OCI-LY3 (cell line): ENCODE results near the gene CRNKL1.

Experiments used
- H2AFZ ChIP-seq: fragments of 200-600, 300-600 bp; shearing (Covaris generic); 2 replicates; pipeline ENCODE4 v1.6.0; 2014; ENCODE audit warnings: antibody characterized with exemption, low read depth, low read length
- H3K27ac ChIP-seq: fragments of 200-600, 300-600 bp; sonication (generic); 2 replicates; pipeline ENCODE4 v1.5.1; 2014; ENCODE audit warnings: mild to moderate bottlenecking, low read length, moderate library complexity, mixed read lengths
- H3K27me3 ChIP-seq: fragments of 200-600, 300-600 bp; sonication (generic); 2 replicates; pipeline ENCODE4 v1.6.1; 2014; ENCODE audit warnings: low read depth, low read length, mixed read lengths
- H3K36me3 ChIP-seq: fragments of 200-600, 300-600 bp; sonication (generic); replicated peaks from 2 replicates; pipeline ENCODE3; 2014; ENCODE audit warnings: low read depth, low read length, mixed read lengths
- H3K4me1 ChIP-seq: fragments of 300-600, 200-600 bp; sonication (generic); 2 replicates; pipeline ENCODE4 v1.6.1; 2014; ENCODE audit warnings: low read length, mixed read lengths
- H3K4me2 ChIP-seq: fragments of 200-600, 300-600 bp; sonication (generic); 2 replicates; pipeline ENCODE4 v1.6.1; 2014; ENCODE audit warnings: low read length, mixed read lengths
- H3K4me3 ChIP-seq: fragments of 300-600, 200-600 bp; sonication (generic); 2 replicates; pipeline ENCODE4 v1.5.1; 2014; ENCODE audit warnings: antibody characterized with exemption, mild to moderate bottlenecking, low read length, moderate library complexity
- H3K79me2 ChIP-seq: fragments of 300-600, 200-600 bp; shearing (Covaris generic); 2 replicates; pipeline ENCODE4 v1.6.1; 2014; ENCODE audit warnings: mild to moderate bottlenecking, low read length, mixed read lengths
- H3K9ac ChIP-seq: fragments of 300-600, 200-600 bp; shearing (Covaris generic); 2 replicates; pipeline ENCODE4 v1.6.0; 2014; ENCODE audit warnings: mild to moderate bottlenecking, low read length, moderate library complexity
- H3K9me3 ChIP-seq: fragments of 200-600, 300-600 bp; shearing (Covaris generic); 2 replicates; pipeline ENCODE4 v1.6.1; 2014; ENCODE audit warnings: low read length, mixed read lengths; ENCODE audit not compliant: insufficient read depth
- H4K20me1 ChIP-seq: fragments of 200-600, 300-600 bp; sonication (generic); 2 replicates; pipeline ENCODE4 v1.6.1; 2016; ENCODE audit warnings: low read length, mixed read lengths; ENCODE audit not compliant: insufficient read depth
- EZH2phosphoT487 ChIP-seq: fragments of 200-600 bp; shearing (Covaris generic); IDR thresholded peaks from 2 replicates; pipeline ENCODE4 v1.6.1; 2018; ENCODE audit warnings: antibody characterized with exemption, mixed run types, low read depth
- TF ChIP-seq, protein P1 (sequence below): fragments of 200-600, 300-600 bp; sonication (generic); IDR thresholded peaks from 2 replicates; pipeline ENCODE4 v1.5.1; 2014; ENCODE audit warnings: antibody characterized with exemption, low read length, low read depth

Gene CRNKL1

DNA sequence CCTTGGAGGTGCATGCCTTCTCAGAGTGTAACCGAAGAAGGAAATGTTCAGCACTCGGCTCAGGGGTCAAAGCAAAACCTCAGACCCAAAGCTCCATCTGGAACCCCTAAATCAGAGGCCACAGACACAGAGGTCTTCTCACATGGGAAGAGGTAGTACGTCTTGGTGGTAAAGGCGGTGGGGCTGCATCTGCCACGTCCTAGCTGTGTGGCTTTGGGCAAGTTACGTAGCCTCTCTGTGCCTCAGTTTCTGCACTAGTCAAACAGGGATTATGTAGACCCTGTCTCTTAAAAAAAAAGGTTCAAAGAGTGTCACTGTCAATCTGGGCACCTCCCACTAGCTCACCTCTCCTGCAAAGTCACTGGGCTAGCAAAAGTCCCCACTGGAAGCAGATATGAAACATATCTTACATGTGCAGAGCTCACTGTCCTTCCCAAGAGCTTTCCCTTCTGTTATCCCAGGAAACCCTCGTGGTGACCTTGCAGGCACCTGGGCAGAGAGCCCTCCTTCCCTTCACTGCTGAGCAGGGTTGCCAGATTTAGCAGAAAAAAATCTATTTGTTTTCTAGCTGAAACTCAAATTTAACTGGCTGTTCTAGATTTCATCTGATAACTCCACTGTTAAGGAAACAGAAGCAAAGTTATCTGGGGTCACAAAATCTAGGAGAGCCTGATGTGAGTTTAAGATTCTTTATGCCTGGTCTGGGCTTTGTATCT lies 53.1 kb downstream of the CRNKL1 start:
- no peaks in the 10 kb centered on the region for H3K9me3 ChIP-seq
- no peak overlapping the region for H2AFZ ChIP-seq
- no peak overlapping the region for H3K4me2 ChIP-seq
- H3K4me3 ChIP-seq, result no peak overlapping the region
- no peaks in the 10 kb centered on the region for H3K36me3 ChIP-seq
- no peaks in the 10 kb centered on the region for H4K20me1 ChIP-seq
- H3K79me2 ChIP-seq, result no peaks in the 10 kb centered on the region
- 0 out of 2 replicates have a peak, but pooled peaks cover 10% of the 10 kb centered on the region for H3K27me3 ChIP-seq
- no peak overlapping the region for H3K27ac ChIP-seq
- no peaks in the 10 kb centered on the region; the same call in 1 of the 2 replicates for H3K4me1 ChIP-seq
- H3K9ac ChIP-seq, result no peak overlapping the region
- no peak for TF ChIP-seq EZH2phosphoT487
- TF ChIP-seq, protein P1, sequence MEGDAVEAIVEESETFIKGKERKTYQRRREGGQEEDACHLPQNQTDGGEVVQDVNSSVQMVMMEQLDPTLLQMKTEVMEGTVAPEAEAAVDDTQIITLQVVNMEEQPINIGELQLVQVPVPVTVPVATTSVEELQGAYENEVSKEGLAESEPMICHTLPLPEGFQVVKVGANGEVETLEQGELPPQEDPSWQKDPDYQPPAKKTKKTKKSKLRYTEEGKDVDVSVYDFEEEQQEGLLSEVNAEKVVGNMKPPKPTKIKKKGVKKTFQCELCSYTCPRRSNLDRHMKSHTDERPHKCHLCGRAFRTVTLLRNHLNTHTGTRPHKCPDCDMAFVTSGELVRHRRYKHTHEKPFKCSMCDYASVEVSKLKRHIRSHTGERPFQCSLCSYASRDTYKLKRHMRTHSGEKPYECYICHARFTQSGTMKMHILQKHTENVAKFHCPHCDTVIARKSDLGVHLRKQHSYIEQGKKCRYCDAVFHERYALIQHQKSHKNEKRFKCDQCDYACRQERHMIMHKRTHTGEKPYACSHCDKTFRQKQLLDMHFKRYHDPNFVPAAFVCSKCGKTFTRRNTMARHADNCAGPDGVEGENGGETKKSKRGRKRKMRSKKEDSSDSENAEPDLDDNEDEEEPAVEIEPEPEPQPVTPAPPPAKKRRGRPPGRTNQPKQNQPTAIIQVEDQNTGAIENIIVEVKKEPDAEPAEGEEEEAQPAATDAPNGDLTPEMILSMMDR, result no peak

- H2AFZ ChIP-seq, result no peak overlapping the region
- no peaks in the 10 kb centered on the region for H4K20me1 ChIP-seq
- H3K4me3 ChIP-seq, result no peak overlapping the region
- no peak overlapping the region for H3K27ac ChIP-seq
- no peak overlapping the region for H3K4me2 ChIP-seq
- H3K79me2 ChIP-seq, result no peaks in the 10 kb centered on the region
- H3K4me1 ChIP-seq, result peaks cover 3% of the 10 kb centered on the region
- H3K27me3 ChIP-seq, result 0 out of 2 replicates have a peak, but pooled peaks cover 5% of the 10 kb centered on the region
- no peaks in the 10 kb centered on the region for H3K9me3 ChIP-seq
- no peak overlapping the region for H3K9ac ChIP-seq
- no peaks in the 10 kb centered on the region for H3K36me3 ChIP-seq
- no peak for TF ChIP-seq EZH2phosphoT487
Observed at GRCh38 chr20:19996917-19997316, 55.3 kb downstream of the CRNKL1 start.

- H3K79me2 ChIP-seq, result no peaks in the 10 kb centered on the region
Observed at GRCh38 chr20:19996222-19996621, 56.0 kb downstream of the CRNKL1 start.

DNA sequence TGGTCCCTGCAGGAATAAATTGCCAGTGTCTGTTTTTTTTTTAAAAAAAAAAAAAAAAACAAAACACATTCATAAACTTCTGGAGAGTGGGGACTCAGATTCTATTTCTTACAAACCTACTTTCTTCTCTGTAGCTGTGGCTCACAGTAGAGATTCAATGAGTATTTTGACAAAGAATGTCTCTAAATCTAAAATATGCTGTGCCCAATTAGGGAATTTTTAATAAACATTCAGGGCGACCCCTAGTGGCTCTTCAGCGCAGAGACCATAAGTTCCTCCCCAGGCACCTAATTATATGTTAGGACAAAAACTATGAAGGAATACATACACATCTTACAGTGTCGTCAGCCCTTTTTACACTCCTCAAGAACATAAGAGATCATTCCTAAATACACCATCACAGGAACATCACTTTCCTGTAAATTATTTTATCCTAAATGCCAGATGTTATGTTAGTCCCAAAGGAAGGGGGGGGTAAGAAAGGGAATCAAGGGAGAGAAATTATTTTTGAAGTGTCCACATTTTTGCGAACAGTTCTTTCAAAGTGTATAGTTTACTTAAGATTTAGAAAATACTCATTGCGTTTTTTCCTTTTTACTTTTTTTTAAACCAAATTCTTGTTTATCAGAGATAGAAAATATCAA lies 56.9 kb downstream of the CRNKL1 start:
- H2AFZ ChIP-seq, result no peak overlapping the region
- H3K79me2 ChIP-seq, result no peaks in the 10 kb centered on the region
- no peak overlapping the region for H3K9ac ChIP-seq
- H4K20me1 ChIP-seq, result no peaks in the 10 kb centered on the region
- no peak overlapping the region for H3K4me3 ChIP-seq
- no peak overlapping the region for H3K4me2 ChIP-seq
- H3K4me1 ChIP-seq, result peaks cover 10% of the 10 kb centered on the region
- no peaks in the 10 kb centered on the region for H3K36me3 ChIP-seq
- H3K27me3 ChIP-seq, result no peaks in the 10 kb centered on the region
- TF ChIP-seq, protein P1, result peak; percentile 97
- TF ChIP-seq EZH2phosphoT487, result no peak
- no peaks in the 10 kb centered on the region for H3K9me3 ChIP-seq
- H3K27ac ChIP-seq, result no peak overlapping the region

More at GRCh38 chr20:19996222-19996621, 56.0 kb downstream of the CRNKL1 start:
- TF ChIP-seq, protein P1, result no peak
- no peak for TF ChIP-seq EZH2phosphoT487
- peaks cover 10% of the 10 kb centered on the region for H3K4me1 ChIP-seq
- H3K27ac ChIP-seq, result no peak overlapping the region
- no peak overlapping the region for H3K9ac ChIP-seq
- no peak overlapping the region for H2AFZ ChIP-seq
- H3K4me3 ChIP-seq, result no peak overlapping the region
- no peak overlapping the region for H3K4me2 ChIP-seq
- H3K9me3 ChIP-seq, result no peaks in the 10 kb centered on the region
- no peaks in the 10 kb centered on the region for H3K36me3 ChIP-seq
- no peaks in the 10 kb centered on the region for H4K20me1 ChIP-seq
- H3K27me3 ChIP-seq, result no peaks in the 10 kb centered on the region
